HEK293 (cell line): ENCODE results near the gene SETMAR.

Experiments used
- CTCF ChIA-PET: fragments of 350-600 bp; formaldehyde crosslinking; extraction: SDS; loops from one replicate; lab custom pipeline; 2021; ENCODE audit warnings: antibody characterized with exemption; lab: Yijun Ruan, JAX
- POLR2A ChIA-PET: fragments of 300-600 bp; formaldehyde crosslinking; extraction: SDS; loops from one replicate; lab custom pipeline; 2020; ENCODE audit warnings: antibody characterized with exemption, inconsistent platforms; lab: Yijun Ruan, JAX
- H3K27ac ChIP-seq: fragments of 200-500 bp; sonication (Bioruptor generic); 2 replicates; pipeline ENCODE4 v1.5.1; 2014; ENCODE audit warnings: low read depth, low read length, control low read depth, inconsistent platforms; ENCODE audit errors: extremely low read depth
- H3K36me3 ChIP-seq, 2 experiments: fragments of 200-500 bp in 1 of 2; sonication (Bioruptor generic) in 1 of 2; 1 replicate in 1 of 2; 2 replicates in 1 of 2; pipeline ENCODE4 v1.5.1; 2014 to 2017; ENCODE audit warnings: inconsistent platforms in 2 of 2, low read length in 2 of 2; ENCODE audit not compliant: control insufficient read depth in 2 of 2, insufficient read depth in 1 of 2
- H3K4me1 ChIP-seq: fragments of 200-500 bp; sonication (Bioruptor generic); 2 replicates; pipeline ENCODE4 v1.5.1; 2014; ENCODE audit warnings: mild to moderate bottlenecking, low read length, inconsistent platforms; ENCODE audit not compliant: control insufficient read depth, insufficient read depth
- H3K4me3 ChIP-seq: 2 replicates; pipeline ENCODE4 v1.5.1; 2011; ENCODE audit warnings: low read depth, mild to moderate bottlenecking, control low read depth, low read length, moderate library complexity
- H3K9me3 ChIP-seq: fragments of 200-500 bp; sonication (Bioruptor generic); 2 replicates; pipeline ENCODE4 v1.5.1; 2014; ENCODE audit warnings: low read depth, low read length, inconsistent platforms; ENCODE audit not compliant: control insufficient read depth, insufficient read depth
- EGR2 ChIP-seq: fragments of 450-650 bp; formaldehyde crosslinking; IDR thresholded peaks from 2 replicates; pipeline ENCODE4 v1.5.1; 2016; ENCODE audit warnings: low read depth, missing biosample characterization, missing genetic modification characterization
- KLF1 ChIP-seq: fragments of 450-650 bp; formaldehyde crosslinking; IDR thresholded peaks from 2 replicates; pipeline ENCODE4 v1.5.1; 2016; ENCODE audit warnings: missing biosample characterization, missing genetic modification characterization
- YY2 ChIP-seq: fragments of 450-650 bp; formaldehyde crosslinking; IDR thresholded peaks from 2 replicates; pipeline ENCODE4 v1.5.1; 2016; ENCODE audit warnings: missing biosample characterization, missing genetic modification characterization
- ZFHX2 ChIP-seq: fragments of 450-650 bp; formaldehyde crosslinking; conservative IDR thresholded peaks from 2 replicates; pipeline ENCODE4 v1.5.1; 2016; ENCODE audit warnings: missing biosample characterization, missing genetic modification characterization
- ZIC2 ChIP-seq: fragments of 450-650 bp; formaldehyde crosslinking; IDR thresholded peaks from 2 replicates; pipeline ENCODE4 v1.5.1; 2016; ENCODE audit warnings: missing biosample characterization, missing genetic modification characterization
- ZNF16 ChIP-seq: fragments of 450-650 bp; formaldehyde crosslinking; IDR thresholded peaks from 2 replicates; pipeline ENCODE4 v1.5.1; 2016; ENCODE audit warnings: low read depth, missing biosample characterization, missing genetic modification characterization
- ZNF302 ChIP-seq: fragments of 450-650 bp; formaldehyde crosslinking; IDR thresholded peaks from 2 replicates; pipeline ENCODE4 v1.5.1; 2016; ENCODE audit warnings: missing biosample characterization, missing genetic modification characterization, low read depth
- ZNF311 ChIP-seq: fragments of 450-650 bp; formaldehyde crosslinking; IDR thresholded peaks from 2 replicates; pipeline ENCODE4 v1.5.1; 2017; ENCODE audit warnings: missing biosample characterization, missing genetic modification characterization, borderline replicate concordance
- ZNF473 ChIP-seq: fragments of 450-650 bp; formaldehyde crosslinking; IDR thresholded peaks from 2 replicates; pipeline ENCODE4 v1.5.1; 2017; ENCODE audit warnings: missing biosample characterization, missing genetic modification characterization
- ZNF510 ChIP-seq: fragments of 450-650 bp; formaldehyde crosslinking; IDR thresholded peaks from 2 replicates; pipeline ENCODE4 v1.5.1; 2018; ENCODE audit warnings: mild to moderate bottlenecking, missing genetic modification characterization, missing biosample characterization; ENCODE audit not compliant: insufficient replicate concordance
- ZNF548 ChIP-seq: fragments of 450-650 bp; formaldehyde crosslinking; IDR thresholded peaks from 2 replicates; pipeline ENCODE4 v1.5.1; 2016; ENCODE audit warnings: missing biosample characterization, missing genetic modification characterization
- ZNF555 ChIP-seq: fragments of 450-650 bp; formaldehyde crosslinking; conservative IDR thresholded peaks from 2 replicates; pipeline ENCODE4 v1.5.1; 2017; ENCODE audit warnings: missing biosample characterization, mild to moderate bottlenecking, missing genetic modification characterization, inconsistent platforms
- TF ChIP-seq, protein P1 (sequence below): fragments of 450-650 bp; formaldehyde crosslinking; IDR thresholded peaks from 2 replicates; pipeline ENCODE4 v1.5.1; 2016; ENCODE audit warnings: missing biosample characterization, missing genetic modification characterization
- TF ChIP-seq, protein P2 (sequence below): fragments of 450-650 bp; formaldehyde crosslinking; IDR thresholded peaks from 2 replicates; pipeline ENCODE4 v1.5.1; 2017; ENCODE audit warnings: missing biosample characterization, missing genetic modification characterization
- TF ChIP-seq, protein P3 (sequence below): fragments of 450-650 bp; formaldehyde crosslinking; IDR thresholded peaks from 2 replicates; pipeline ENCODE4 v1.5.1; 2016; ENCODE audit warnings: missing biosample characterization, missing genetic modification characterization
- TF ChIP-seq, protein P4 (sequence below): fragments of 450-650 bp; formaldehyde crosslinking; IDR thresholded peaks from 2 replicates; pipeline ENCODE4 v1.5.1; 2016; ENCODE audit warnings: missing biosample characterization, missing genetic modification characterization

SETMAR gene

DNA sequence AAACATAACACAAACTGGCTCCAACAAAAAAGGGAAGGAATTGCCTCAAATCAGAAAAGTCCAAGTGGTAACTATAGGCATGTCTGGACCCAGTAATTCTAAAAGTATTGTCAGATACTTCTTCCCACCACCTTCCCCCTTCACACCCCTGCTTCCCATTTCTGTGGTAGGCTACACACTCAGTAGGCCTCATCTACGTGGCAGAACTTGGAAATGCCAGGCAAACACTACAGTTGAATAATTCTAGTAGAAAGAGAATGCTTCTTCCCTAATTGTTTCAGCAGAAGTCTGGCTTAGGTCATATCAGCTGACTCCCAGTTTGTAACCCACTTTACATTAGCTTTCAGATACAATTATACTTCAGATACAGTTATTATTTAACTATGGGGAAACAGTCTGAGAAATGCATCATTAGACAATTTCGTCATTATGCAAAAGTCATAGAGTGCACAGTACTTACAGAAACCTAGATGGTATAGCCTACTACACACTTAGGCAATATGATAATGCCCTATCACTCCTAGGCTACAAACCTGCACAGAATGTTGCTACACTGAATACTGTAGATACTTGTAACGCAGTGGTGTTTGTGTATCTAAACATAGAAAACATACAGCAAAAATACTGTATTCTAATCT lies 6.4 kb downstream of the SETMAR start:
- Histone ChIP-seq H3K27ac (no peak overlapping the region), H3K4me1 (no peaks in the 10 kb centered on the region), H3K4me3 (no peak overlapping the region), H3K36me3 (peaks cover 0 to 29% of the 10 kb centered on the region in 2 experiments; a peak in 1 of 3 replicates), H3K9me3 (no peaks in the 10 kb centered on the region)
- ChIA-PET CTCF (no interaction called here), POLR2A (no interaction called here)
- TF ChIP-seq ZIC2 (no peak), ZNF555 (tag by site-specific recombination) (no peak), ZNF302 (tag by site-specific recombination) (no peak)
- TF ChIP-seq, protein P1, sequence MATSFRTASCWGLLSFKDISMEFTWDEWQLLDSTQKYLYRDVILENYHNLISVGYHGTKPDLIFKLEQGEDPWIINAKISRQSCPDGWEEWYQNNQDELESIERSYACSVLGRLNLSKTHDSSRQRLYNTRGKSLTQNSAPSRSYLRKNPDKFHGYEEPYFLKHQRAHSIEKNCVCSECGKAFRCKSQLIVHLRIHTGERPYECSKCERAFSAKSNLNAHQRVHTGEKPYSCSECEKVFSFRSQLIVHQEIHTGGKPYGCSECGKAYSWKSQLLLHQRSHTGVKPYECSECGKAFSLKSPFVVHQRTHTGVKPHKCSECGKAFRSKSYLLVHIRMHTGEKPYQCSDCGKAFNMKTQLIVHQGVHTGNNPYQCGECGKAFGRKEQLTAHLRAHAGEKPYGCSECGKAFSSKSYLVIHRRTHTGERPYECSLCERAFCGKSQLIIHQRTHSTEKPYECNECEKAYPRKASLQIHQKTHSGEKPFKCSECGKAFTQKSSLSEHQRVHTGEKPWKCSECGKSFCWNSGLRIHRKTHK (tag by site-specific recombination): no peak

DNA sequence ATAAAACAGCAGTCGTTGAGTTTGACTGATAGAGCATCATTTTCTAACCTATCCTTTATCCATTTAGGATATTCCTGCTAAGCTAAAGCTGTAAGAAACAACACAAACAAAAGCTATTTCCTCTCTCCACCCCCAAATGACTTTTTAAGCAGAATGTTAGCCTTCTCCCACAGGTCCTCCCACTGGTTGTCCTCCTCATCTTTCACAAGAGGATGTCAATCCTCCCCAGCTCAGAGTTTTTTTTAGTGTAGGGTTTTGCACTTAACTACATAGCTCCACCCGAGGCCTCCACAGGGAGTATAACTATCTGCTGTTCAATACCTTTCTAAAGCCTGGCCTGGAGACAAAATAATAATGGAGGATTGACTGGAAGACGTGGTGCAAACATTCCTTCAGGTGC lies 7.8 kb downstream of the SETMAR start:
- ChIA-PET POLR2A (no interaction called here), CTCF (no interaction called here)
- Histone ChIP-seq H3K4me1 (no peaks in the 10 kb centered on the region), H3K9me3 (no peaks in the 10 kb centered on the region), H3K36me3 (peaks cover 0 to 35% of the 10 kb centered on the region in 2 experiments; a peak in 2 of 3 replicates), H3K27ac (no peak overlapping the region), H3K4me3 (no peak overlapping the region)
- TF ChIP-seq, protein P2, sequence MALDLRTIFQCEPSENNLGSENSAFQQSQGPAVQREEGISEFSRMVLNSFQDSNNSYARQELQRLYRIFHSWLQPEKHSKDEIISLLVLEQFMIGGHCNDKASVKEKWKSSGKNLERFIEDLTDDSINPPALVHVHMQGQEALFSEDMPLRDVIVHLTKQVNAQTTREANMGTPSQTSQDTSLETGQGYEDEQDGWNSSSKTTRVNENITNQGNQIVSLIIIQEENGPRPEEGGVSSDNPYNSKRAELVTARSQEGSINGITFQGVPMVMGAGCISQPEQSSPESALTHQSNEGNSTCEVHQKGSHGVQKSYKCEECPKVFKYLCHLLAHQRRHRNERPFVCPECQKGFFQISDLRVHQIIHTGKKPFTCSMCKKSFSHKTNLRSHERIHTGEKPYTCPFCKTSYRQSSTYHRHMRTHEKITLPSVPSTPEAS (tag by site-specific recombination): no peak
- TF ChIP-seq ZFHX2 (tag by site-specific recombination) (peak; percentile 62; the same call in 1 of the 2 replicates), ZNF16 (tag by site-specific recombination) (no peak), ZNF510 (tag by site-specific recombination) (no peak), KLF1 (tag by site-specific recombination) (no peak), ZNF473 (no peak), YY2 (tag by site-specific recombination) (no peak), EGR2 (tag by site-specific recombination) (peak; percentile 86), ZNF311 (tag by site-specific recombination) (no peak), ZNF548 (tag by site-specific recombination) (no peak)
- TF ChIP-seq, protein P3, sequence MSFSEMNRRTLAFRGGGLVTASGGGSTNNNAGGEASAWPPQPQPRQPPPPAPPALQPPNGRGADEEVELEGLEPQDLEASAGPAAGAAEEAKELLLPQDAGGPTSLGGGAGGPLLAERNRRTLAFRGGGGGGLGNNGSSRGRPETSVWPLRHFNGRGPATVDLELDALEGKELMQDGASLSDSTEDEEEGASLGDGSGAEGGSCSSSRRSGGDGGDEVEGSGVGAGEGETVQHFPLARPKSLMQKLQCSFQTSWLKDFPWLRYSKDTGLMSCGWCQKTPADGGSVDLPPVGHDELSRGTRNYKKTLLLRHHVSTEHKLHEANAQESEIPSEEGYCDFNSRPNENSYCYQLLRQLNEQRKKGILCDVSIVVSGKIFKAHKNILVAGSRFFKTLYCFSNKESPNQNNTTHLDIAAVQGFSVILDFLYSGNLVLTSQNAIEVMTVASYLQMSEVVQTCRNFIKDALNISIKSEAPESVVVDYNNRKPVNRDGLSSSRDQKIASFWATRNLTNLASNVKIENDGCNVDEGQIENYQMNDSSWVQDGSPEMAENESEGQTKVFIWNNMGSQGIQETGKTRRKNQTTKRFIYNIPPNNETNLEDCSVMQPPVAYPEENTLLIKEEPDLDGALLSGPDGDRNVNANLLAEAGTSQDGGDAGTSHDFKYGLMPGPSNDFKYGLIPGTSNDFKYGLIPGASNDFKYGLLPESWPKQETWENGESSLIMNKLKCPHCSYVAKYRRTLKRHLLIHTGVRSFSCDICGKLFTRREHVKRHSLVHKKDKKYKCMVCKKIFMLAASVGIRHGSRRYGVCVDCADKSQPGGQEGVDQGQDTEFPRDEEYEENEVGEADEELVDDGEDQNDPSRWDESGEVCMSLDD (tag by site-specific recombination): no peak
- TF ChIP-seq, protein P4, sequence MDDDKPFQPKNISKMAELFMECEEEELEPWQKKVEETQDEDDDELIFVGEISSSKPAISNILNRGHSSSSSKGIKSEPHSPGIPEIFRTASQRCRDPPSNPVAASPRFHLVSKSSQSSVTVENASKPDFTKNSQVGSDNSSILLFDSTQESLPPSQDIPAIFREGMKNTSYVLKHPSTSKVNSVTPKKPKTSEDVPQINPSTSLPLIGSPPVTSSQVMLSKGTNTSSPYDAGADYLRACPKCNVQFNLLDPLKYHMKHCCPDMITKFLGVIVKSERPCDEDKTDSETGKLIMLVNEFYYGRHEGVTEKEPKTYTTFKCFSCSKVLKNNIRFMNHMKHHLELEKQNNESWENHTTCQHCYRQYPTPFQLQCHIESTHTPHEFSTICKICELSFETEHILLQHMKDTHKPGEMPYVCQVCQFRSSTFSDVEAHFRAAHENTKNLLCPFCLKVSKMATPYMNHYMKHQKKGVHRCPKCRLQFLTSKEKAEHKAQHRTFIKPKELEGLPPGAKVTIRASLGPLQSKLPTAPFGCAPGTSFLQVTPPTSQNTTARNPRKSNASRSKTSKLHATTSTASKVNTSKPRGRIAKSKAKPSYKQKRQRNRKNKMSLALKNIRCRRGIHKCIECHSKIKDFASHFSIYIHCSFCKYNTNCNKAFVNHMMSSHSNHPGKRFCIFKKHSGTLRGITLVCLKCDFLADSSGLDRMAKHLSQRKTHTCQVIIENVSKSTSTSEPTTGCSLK (tag by site-specific recombination): no peak
